CD14-positive monocyte (primary cell): Measurements from ENCODE around the gene UNC13B. TPM values are rescaled to one million over a fixed set of nuclear protein-coding genes. Genes with fewer than 3 reads are reported as not detected.

Experiments
- DNase-seq, 3 donors: peaks; one replicate each; pipeline ENCODE4 v3.0.0-alpha.2; 2011 to 2022
- H2AFZ ChIP-seq: 2 replicates; pipeline ENCODE4 v1.6.0; 2012; ENCODE audit warnings: mild to moderate bottlenecking, low read depth, low read length, inconsistent platforms; ENCODE audit not compliant: insufficient read depth, poor library complexity, severe bottlenecking
- H3K27ac ChIP-seq, 2 donors: 1 replicate in 1 of 2; 2 replicates in 1 of 2; pipeline ENCODE4 v1.5.1; 2012 to 2013; ENCODE audit warnings: low read length in 2 of 2, control low read depth in 1 of 2, inconsistent platforms in 1 of 2, low read depth in 1 of 2, mild to moderate bottlenecking in 1 of 2
- H3K27me3 ChIP-seq, 2 donors: one replicate each; pipeline versions ENCODE4 v1.6.0 to v1.6.1; 2011 to 2013; ENCODE audit warnings: low read length in 2 of 2; ENCODE audit not compliant: control insufficient read depth in 2 of 2, insufficient read depth in 2 of 2
- H3K36me3 ChIP-seq, 2 donors: replicated peaks in 1 of 2; 1 replicate in 1 of 2; 2 replicates in 1 of 2; pipeline versions ENCODE4 v1.5.1 to v1.6.1; 2012 to 2013; ENCODE audit warnings: low read length in 2 of 2, control low read depth in 1 of 2, inconsistent platforms in 1 of 2, mild to moderate bottlenecking in 1 of 2; ENCODE audit not compliant: insufficient read depth in 2 of 2, control insufficient read depth in 1 of 2
- H3K4me1 ChIP-seq, 2 donors: 1 replicate in 1 of 2; 2 replicates in 1 of 2; pipeline versions ENCODE4 v1.5.1 to v1.6.1; 2012 to 2013; ENCODE audit warnings: low read length in 2 of 2, control low read depth in 1 of 2, inconsistent platforms in 1 of 2, mild to moderate bottlenecking in 1 of 2, moderate library complexity in 1 of 2; ENCODE audit not compliant: insufficient read depth in 2 of 2, control insufficient read depth in 1 of 2
- H3K4me2 ChIP-seq: replicated peaks from 2 replicates; pipeline ENCODE3; 2012; ENCODE audit warnings: low read length, moderate library complexity, mild to moderate bottlenecking; ENCODE audit not compliant: poor library complexity, severe bottlenecking; ENCODE audit errors: extremely low read depth
- H3K4me3 ChIP-seq, 3 experiments: fragments of 200-600 bp in 1 of 3; sonication (generic) in 1 of 3; replicated peaks in 1 of 3; 1 replicate in 2 of 3; 2 replicates in 1 of 3; pipeline ENCODE4 v1.5.1; 2011 to 2013; ENCODE audit warnings: low read length in 3 of 3, mild to moderate bottlenecking in 3 of 3, control low read depth in 2 of 3, low read depth in 2 of 3, inconsistent platforms in 1 of 3, moderate library complexity in 1 of 3
- H3K79me2 ChIP-seq: 2 replicates; pipeline ENCODE4 v1.6.0; 2012; ENCODE audit warnings: mild to moderate bottlenecking, control low read depth, inconsistent platforms, low read length, moderate library complexity; ENCODE audit not compliant: insufficient read depth
- H3K9ac ChIP-seq: 2 replicates; pipeline ENCODE4 v1.6.0; 2017; ENCODE audit warnings: low read length, mild to moderate bottlenecking; ENCODE audit not compliant: insufficient read depth, poor library complexity, severe bottlenecking
- H3K9me3 ChIP-seq, 2 donors: replicated peaks in 1 of 2; 1 replicate in 1 of 2; 2 replicates in 1 of 2; pipeline versions ENCODE4 v1.5.1 to v1.6.1; 2012 to 2013; ENCODE audit warnings: low read length in 2 of 2, control low read depth in 1 of 2; ENCODE audit not compliant: control insufficient read depth in 1 of 2, insufficient read depth in 1 of 2
- H4K20me1 ChIP-seq: 2 replicates; pipeline ENCODE4 v1.6.0; 2012; ENCODE audit warnings: mild to moderate bottlenecking, low read length, control low read depth, moderate library complexity; ENCODE audit not compliant: insufficient read depth
- H3K27ac Mint-ChIP-seq, 7 donors: one replicate each; pipeline ENCODE4 v1.8.0; 2020; ENCODE audit warnings: mild to moderate bottlenecking in 7 of 7, mixed read lengths in 7 of 7, moderate library complexity in 6 of 7, inconsistent platforms in 2 of 7
- H3K27me3 Mint-ChIP-seq, 3 donors: one replicate each; pipeline ENCODE4 v1.8.0; 2021 to 2022; ENCODE audit warnings: low read depth in 3 of 3, mild to moderate bottlenecking in 3 of 3, mixed read lengths in 3 of 3, moderate library complexity in 3 of 3, inconsistent platforms in 1 of 3
- H3K36me3 Mint-ChIP-seq, 2 donors: one replicate each; pipeline ENCODE4 v1.8.0; 2020; ENCODE audit warnings: mixed read lengths in 2 of 2, inconsistent platforms in 1 of 2, mild to moderate bottlenecking in 1 of 2
- H3K4me1 Mint-ChIP-seq: one replicate; pipeline ENCODE4 v1.8.0; 2020; ENCODE audit warnings: mild to moderate bottlenecking, mixed read lengths
- H3K4me3 Mint-ChIP-seq, 2 donors: one replicate each; pipeline ENCODE4 v1.8.0; 2020; ENCODE audit warnings: mild to moderate bottlenecking in 2 of 2, mixed read lengths in 2 of 2, moderate library complexity in 1 of 2
- H3K9me3 Mint-ChIP-seq, 7 donors: one replicate each; pipeline ENCODE4 v1.8.0; 2020 to 2022; ENCODE audit warnings: mixed read lengths in 7 of 7, mild to moderate bottlenecking in 6 of 7, moderate library complexity in 6 of 7, inconsistent platforms in 2 of 7
- whole genome bisulfite sequencing: methylation state at CpG from one replicate; pipeline ENCODE4 v1.1.5; 2013; ENCODE audit warnings: missing lambda C conversion rate; ENCODE audit not compliant: insufficient coverage; 5-methylcytosine and 5-hydroxymethylcytosine counted together
- intact Hi-C, 2 donors: fragments of 100-400 bp; cut with micrococcal nuclease; formaldehyde crosslinking; loops; one replicate each; pipeline versions ENCODE4 v1.15.0 to v1.15.1; 2023
- polyA plus RNA-seq, 3 donors: library from polyadenylated mRNA; depleted of rRNA in 1 of 3; unstranded in 2 of 3; stranded (reverse) in 1 of 3; fragments of 300-500 nt in 2 of 3; fragments of >200 nt in 1 of 3; fragmentation: Illumina TruSeq in 2 of 3; gene quantifications; 1 replicate in 2 of 3; 2 replicates in 1 of 3; pipeline ENCODE4 v1.2.3, GENCODE V29; 2012 to 2021
- TF ChIP-seq, protein P1 (sequence below): fragments of 200-600 bp; IDR thresholded peaks from one replicate; pipeline ENCODE4 v1.8.0; 2022; ENCODE audit warnings: antibody characterized with exemption, mild to moderate bottlenecking

The UNC13B gene
- polyA plus RNA-seq, 3 donors = 0.41 to 0.81 (median 0.66) TPM

DNA sequence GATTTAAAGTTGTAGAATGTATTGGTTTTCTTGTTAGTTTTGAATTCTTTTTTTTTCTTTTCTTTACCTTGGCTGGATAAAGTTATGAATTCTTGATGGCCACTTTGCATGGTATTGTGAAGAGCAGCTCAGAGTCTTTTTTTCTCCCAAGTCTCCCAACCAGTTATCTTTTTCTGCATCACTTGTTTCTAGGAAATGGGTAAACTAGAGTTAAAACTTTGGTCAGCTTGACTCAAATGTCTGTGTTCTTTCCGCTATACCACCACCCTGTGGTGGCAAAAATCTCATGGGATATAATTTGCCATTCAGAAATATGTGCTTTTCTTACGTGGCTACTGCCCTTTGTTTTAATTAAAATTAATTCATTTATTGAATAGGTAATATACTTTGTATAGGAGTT is 113.2 kb downstream of the UNC13B start:
- Histone ChIP-seq H3K4me1 (peaks cover 0 to 3% of the 10 kb centered on the region in 2 donors), H3K36me3 (no peaks in the 10 kb centered on the region), H3K9ac (no peak overlapping the region), H3K27ac (no peak overlapping the region), H3K79me2 (no peaks in the 10 kb centered on the region), H3K4me2 (no peak overlapping the region), H3K9me3 (no peaks in the 10 kb centered on the region), H3K27me3 (no peaks in the 10 kb centered on the region), H3K4me3 (no peak overlapping the region), H2AFZ (no peak overlapping the region), H4K20me1 (no peaks in the 10 kb centered on the region)
- Mint-ChIP-seq H3K27ac (no peak overlapping the region), H3K36me3 (no peaks in the 10 kb centered on the region), H3K4me1 (peaks cover 13% of the 10 kb centered on the region), H3K4me3 (no peak overlapping the region), H3K9me3 (no peaks in the 10 kb centered on the region), H3K27me3 (peaks cover 0 to 2% (median 0%) of the 10 kb centered on the region in 3 donors)
- DNase-seq = no peak
- no CpG with 5 or more reads among the region's 2 CpGs for WGBS
- intact Hi-C loops = no loop called here
- TF ChIP-seq, protein P1, sequence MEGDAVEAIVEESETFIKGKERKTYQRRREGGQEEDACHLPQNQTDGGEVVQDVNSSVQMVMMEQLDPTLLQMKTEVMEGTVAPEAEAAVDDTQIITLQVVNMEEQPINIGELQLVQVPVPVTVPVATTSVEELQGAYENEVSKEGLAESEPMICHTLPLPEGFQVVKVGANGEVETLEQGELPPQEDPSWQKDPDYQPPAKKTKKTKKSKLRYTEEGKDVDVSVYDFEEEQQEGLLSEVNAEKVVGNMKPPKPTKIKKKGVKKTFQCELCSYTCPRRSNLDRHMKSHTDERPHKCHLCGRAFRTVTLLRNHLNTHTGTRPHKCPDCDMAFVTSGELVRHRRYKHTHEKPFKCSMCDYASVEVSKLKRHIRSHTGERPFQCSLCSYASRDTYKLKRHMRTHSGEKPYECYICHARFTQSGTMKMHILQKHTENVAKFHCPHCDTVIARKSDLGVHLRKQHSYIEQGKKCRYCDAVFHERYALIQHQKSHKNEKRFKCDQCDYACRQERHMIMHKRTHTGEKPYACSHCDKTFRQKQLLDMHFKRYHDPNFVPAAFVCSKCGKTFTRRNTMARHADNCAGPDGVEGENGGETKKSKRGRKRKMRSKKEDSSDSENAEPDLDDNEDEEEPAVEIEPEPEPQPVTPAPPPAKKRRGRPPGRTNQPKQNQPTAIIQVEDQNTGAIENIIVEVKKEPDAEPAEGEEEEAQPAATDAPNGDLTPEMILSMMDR = no peak

DNA sequence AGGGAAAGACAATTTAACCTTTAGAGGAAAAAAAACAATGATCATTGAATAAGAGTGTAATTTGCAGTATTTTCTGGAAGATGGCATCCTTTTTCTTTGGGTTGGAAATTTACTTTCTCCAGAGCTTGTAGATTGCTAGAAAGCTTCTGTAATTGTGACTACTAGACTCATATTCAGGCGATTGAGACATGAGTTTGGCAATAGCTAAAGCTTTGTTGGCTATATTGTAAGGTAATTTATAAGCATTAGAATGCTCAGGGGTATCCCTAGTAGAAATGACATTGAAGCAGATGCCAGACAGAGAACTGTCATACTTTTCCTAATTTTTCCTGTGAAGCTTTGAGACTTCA is 115.3 kb downstream of the UNC13B start:
- Histone ChIP-seq H3K36me3 (no peaks in the 10 kb centered on the region), H3K27ac (no peak overlapping the region), H3K4me1 (peaks cover 0 to 3% of the 10 kb centered on the region in 2 donors), H3K4me3 (peak overlapping the region in 1 of 3 experiments; percentile 67), H3K79me2 (no peaks in the 10 kb centered on the region), H3K27me3 (no peaks in the 10 kb centered on the region), H3K9ac (no peak overlapping the region), H2AFZ (peak overlapping the region; percentile 54), H4K20me1 (no peaks in the 10 kb centered on the region), H3K9me3 (no peaks in the 10 kb centered on the region), H3K4me2 (peak overlapping the region; percentile 70)
- intact Hi-C loops = no loop called here
- H3K36me3 Mint-ChIP-seq = no peaks in the 10 kb centered on the region
- DNase-seq = no peak
- H3K4me1 Mint-ChIP-seq = peaks cover 13% of the 10 kb centered on the region
- H3K4me3 Mint-ChIP-seq = no peak overlapping the region
- WGBS = 50% methylated on average over 1 of the region's 1 CpG
- H3K27ac Mint-ChIP-seq = peak overlapping the region in 1 of 7 donors; percentile 41
- no peaks in the 10 kb centered on the region for H3K9me3 Mint-ChIP-seq
- TF ChIP-seq, protein P1 = no peak
- H3K27me3 Mint-ChIP-seq = peaks cover 0 to 2% (median 2%) of the 10 kb centered on the region in 3 donors
